ENCODE results near the gene SPECC1. TPM values are rescaled to one million over a fixed set of nuclear protein-coding genes. Genes with fewer than 3 reads are reported as not detected.
"Not testable (repeated sequence)": the region's sequence is repeated elsewhere in the genome, so short reads cannot be mapped to it uniquely, and the experiment has no call there.

Gene SPECC1
- total RNA-seq, 1 donor from 2014 or later, result 53.6 TPM

GRCh38 chr17:20214794-20215193 is 205.6 kb downstream of the SPECC1 start:
- no peak for ATAC-seq
- intact Hi-C loops (cut with DNase I), result loop anchor here (10.0 kb wide), 1 partner anchor 90 kb away; no protein-coding TSS in a partner anchor
- no peak for DNase-seq (ENCODE audit: low spot score)

GRCh38 chr17:20216154-20216815 is 207.1 kb downstream of the SPECC1 start:
- ATAC-seq (no peak), DNase-seq (ENCODE audit: low spot score) (no peak)
- intact Hi-C loops (cut with DNase I), result loop anchor here (10.0 kb wide), 1 partner anchor 89 kb away; no protein-coding TSS in a partner anchor

GRCh38 chr17:20216853-20217252 is 207.7 kb downstream of the SPECC1 start:
- intact Hi-C loops (cut with DNase I), result loop anchor here (10.0 kb wide), 1 partner anchor 88 kb away; no protein-coding TSS in a partner anchor
- DNase-seq (ENCODE audit: low spot score), result no peak
- ATAC-seq, result no peak

- no peak for ATAC-seq
- no peak for DNase-seq (ENCODE audit: low spot score)
- intact Hi-C loops (cut with DNase I), result loop anchor here (10.0 kb wide), 1 partner anchor 87 kb away; no protein-coding TSS in a partner anchor
These were observed 208.5 kb downstream of the SPECC1 start for GRCh38 chr17:20217677-20218076.

GRCh38 chr17:20218272-20218671 is 209.1 kb downstream of the SPECC1 start:
- DNase-seq (ENCODE audit: low spot score) (no peak), ATAC-seq (no peak)
- intact Hi-C loops (cut with DNase I), result loop anchor here (10.0 kb wide), 1 partner anchor 87 kb away; no protein-coding TSS in a partner anchor

- intact Hi-C loops (cut with DNase I), result no loop called here
- ATAC-seq (no peak), DNase-seq (ENCODE audit: low spot score) (no peak)
These were observed 214.7 kb downstream of the SPECC1 start for GRCh38 chr17:20223808-20224328.

GRCh38 chr17:20224379-20224778 is 215.2 kb downstream of the SPECC1 start:
- no peak for DNase-seq (ENCODE audit: low spot score)
- no peak for ATAC-seq
- intact Hi-C loops (cut with DNase I), result no loop called here

GRCh38 chr17:20225162-20226115 is 216.3 kb downstream of the SPECC1 start:
- no peak for DNase-seq (ENCODE audit: low spot score)
- ATAC-seq, result no peak
- intact Hi-C loops (cut with DNase I), result no loop called here

- DNase-seq (ENCODE audit: low spot score) (peak; percentile 91), ATAC-seq (peak; percentile 98)
- intact Hi-C loops (cut with DNase I), result no loop called here
These were observed 217.8 kb downstream of the SPECC1 start for GRCh38 chr17:20226814-20227482.

GRCh38 chr17:20227720-20228370 is 218.7 kb downstream of the SPECC1 start:
- intact Hi-C loops (cut with DNase I); DNase-seq (ENCODE audit: low spot score); ATAC-seq: not testable (repeated sequence)

GRCh38 chr17:20228410-20228809 is 219.3 kb downstream of the SPECC1 start:
- DNase-seq (ENCODE audit: low spot score) (no peak), ATAC-seq (no peak)
- intact Hi-C loops (cut with DNase I), result no loop called here

GRCh38 chr17:20228860-20229259 is 219.7 kb downstream of the SPECC1 start:
- DNase-seq (ENCODE audit: low spot score) (no peak), ATAC-seq (no peak)
- intact Hi-C loops (cut with DNase I), result no loop called here

GRCh38 chr17:20230924-20231323 is 221.8 kb downstream of the SPECC1 start:
- ATAC-seq (no peak), DNase-seq (ENCODE audit: low spot score) (no peak)
- intact Hi-C loops (cut with DNase I), result no loop called here

- DNase-seq (ENCODE audit: low spot score) (no peak), ATAC-seq (no peak)
- intact Hi-C loops (cut with DNase I), result no loop called here
These were observed 223.5 kb downstream of the SPECC1 start for GRCh38 chr17:20232611-20233010.

- no peak for ATAC-seq
- no peak for DNase-seq (ENCODE audit: low spot score)
- intact Hi-C loops (cut with DNase I), result no loop called here
These were observed 225.1 kb downstream of the SPECC1 start for GRCh38 chr17:20234276-20234675.

- intact Hi-C loops (cut with DNase I), result no loop called here
- DNase-seq (ENCODE audit: low spot score), result no peak
- ATAC-seq, result no peak
These were observed 226.6 kb downstream of the SPECC1 start for GRCh38 chr17:20235747-20236146.

- DNase-seq (ENCODE audit: low spot score), result no peak
- ATAC-seq, result peak; percentile 50
- intact Hi-C loops (cut with DNase I), result no loop called here
These were observed 227.5 kb downstream of the SPECC1 start for GRCh38 chr17:20236578-20237227.

GRCh38 chr17:20239776-20240175 is 230.6 kb downstream of the SPECC1 start:
- DNase-seq (ENCODE audit: low spot score); ATAC-seq; intact Hi-C loops (cut with DNase I): not testable (repeated sequence)

Data from sciatic nerve (tissue), 2 donors.